ENCODE data around the gene FZD8. TPM values are rescaled to one million over a fixed set of nuclear protein-coding genes. Genes with fewer than 3 reads are reported as not detected.

FZD8 gene
- total and polyA plus RNA-seq, 4 donors, result 0.25 to 5.4 (median 3.0) TPM

DNA sequence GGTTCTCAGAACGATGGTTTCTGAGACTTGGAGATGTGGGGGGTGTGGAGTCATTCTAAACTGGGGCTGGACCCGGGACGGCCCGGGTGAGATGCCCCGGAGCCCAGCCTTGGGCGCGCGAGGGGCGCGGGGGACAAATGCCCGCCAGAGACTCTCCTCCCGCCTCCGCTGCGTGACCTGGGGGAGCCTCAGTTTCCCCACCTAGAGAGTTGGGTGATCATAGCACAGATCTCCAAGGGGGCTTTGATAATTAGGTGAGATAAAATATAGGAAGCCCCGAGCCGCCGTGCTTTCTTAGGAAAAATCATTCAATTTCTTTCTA is 658 bp upstream of the FZD8 start:
- Histone ChIP-seq H3K36me3 (ENCODE audit: control insufficient read depth in 4 of 4, insufficient read depth in 3 of 4, low read depth in 1 of 4, low read length in 3 of 4) (peaks cover 0 to 3% (median 0%) of the 10 kb centered on the region in 4 donors), H3K9ac (ENCODE audit: low read depth in 1 of 2, low read length in 2 of 2) (peak overlapping the region in 1 of 2 donors; percentile 2), H3K27ac (ENCODE audit: low read depth in 1 of 2, low read length in 2 of 2) (peak overlapping the region in 1 of 2 donors; percentile 28), H3K4me1 (ENCODE audit: control insufficient read depth in 4 of 4, insufficient read depth in 4 of 4, low read length in 3 of 4) (peaks cover 11 to 39% (median 26%) of the 10 kb centered on the region in 4 donors), H3K4me3 (ENCODE audit: low read depth in 1 of 3, low read length in 3 of 3) (peak overlapping the region; percentile 72 to 82 (median 79)), H3K27me3 (ENCODE audit: control insufficient read depth in 4 of 4, insufficient read depth in 4 of 4, low read length in 3 of 4) (no peaks in the 10 kb centered on the region), H3K9me3 (ENCODE audit: control insufficient read depth in 4 of 4, low read length in 3 of 4) (no peaks in the 10 kb centered on the region)
- TF ChIP-seq SP1 (IDR thresholded peaks at IDR 0.05), result no peak
- TF ChIP-seq, protein P1, sequence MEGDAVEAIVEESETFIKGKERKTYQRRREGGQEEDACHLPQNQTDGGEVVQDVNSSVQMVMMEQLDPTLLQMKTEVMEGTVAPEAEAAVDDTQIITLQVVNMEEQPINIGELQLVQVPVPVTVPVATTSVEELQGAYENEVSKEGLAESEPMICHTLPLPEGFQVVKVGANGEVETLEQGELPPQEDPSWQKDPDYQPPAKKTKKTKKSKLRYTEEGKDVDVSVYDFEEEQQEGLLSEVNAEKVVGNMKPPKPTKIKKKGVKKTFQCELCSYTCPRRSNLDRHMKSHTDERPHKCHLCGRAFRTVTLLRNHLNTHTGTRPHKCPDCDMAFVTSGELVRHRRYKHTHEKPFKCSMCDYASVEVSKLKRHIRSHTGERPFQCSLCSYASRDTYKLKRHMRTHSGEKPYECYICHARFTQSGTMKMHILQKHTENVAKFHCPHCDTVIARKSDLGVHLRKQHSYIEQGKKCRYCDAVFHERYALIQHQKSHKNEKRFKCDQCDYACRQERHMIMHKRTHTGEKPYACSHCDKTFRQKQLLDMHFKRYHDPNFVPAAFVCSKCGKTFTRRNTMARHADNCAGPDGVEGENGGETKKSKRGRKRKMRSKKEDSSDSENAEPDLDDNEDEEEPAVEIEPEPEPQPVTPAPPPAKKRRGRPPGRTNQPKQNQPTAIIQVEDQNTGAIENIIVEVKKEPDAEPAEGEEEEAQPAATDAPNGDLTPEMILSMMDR (IDR thresholded peaks at IDR 0.05; ENCODE audit: low read depth, low read length, missing input control), result no peak
- no peak for TF ChIP-seq HNF4G (IDR thresholded peaks at IDR 0.05)
- TF ChIP-seq FOXA1 (IDR thresholded peaks at IDR 0.05), result no peak
- no peak for TF ChIP-seq RXRA (IDR thresholded peaks at IDR 0.05)
- no peak for TF ChIP-seq TAF1 (conservative IDR thresholded peaks at IDR 0.05)
- no peak for TF ChIP-seq RAD21 (IDR thresholded peaks at IDR 0.05)
- TF ChIP-seq, protein P2, sequence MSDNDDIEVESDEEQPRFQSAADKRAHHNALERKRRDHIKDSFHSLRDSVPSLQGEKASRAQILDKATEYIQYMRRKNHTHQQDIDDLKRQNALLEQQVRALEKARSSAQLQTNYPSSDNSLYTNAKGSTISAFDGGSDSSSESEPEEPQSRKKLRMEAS (IDR thresholded peaks at IDR 0.05), result no peak
- no peak for TF ChIP-seq HNF4A (conservative IDR thresholded peaks at IDR 0.05)
- no peak for TF ChIP-seq FOXA2 (IDR thresholded peaks at IDR 0.05)
- TF ChIP-seq NR2F2 (IDR thresholded peaks at IDR 0.05), result no peak
- no peak for TF ChIP-seq YY1 (IDR thresholded peaks at IDR 0.05)
- no peak for DNase-seq (ENCODE audit: low spot score)
- WGBS, result 2% methylated on average over 17 of the region's 17 CpGs

DNA sequence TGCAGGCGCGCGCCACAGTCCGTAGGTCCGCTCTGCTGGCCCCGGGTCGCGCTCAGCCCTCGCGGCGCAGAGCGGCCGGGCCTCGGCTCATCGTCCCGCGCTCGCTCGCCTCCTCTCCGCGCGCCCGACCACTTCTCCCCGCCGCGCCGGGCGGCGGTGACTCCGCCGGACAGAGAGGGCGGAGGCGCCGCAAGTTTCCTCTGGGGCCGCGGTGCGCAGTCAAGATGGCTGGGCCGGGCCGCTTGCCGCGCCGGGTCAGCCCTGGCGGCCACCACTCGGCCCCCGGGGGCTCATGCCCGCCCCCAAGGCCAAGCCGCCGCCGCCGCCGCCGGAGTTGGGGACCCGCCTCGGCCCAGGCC is 441 bp downstream of the FZD8 start:
- WGBS, result under 1% methylated on average over 54 of the region's 54 CpGs
- Histone ChIP-seq H3K27ac (ENCODE audit: low read depth in 1 of 2, low read length in 2 of 2) (peak overlapping the region; percentile 63 to 73), H3K27me3 (ENCODE audit: control insufficient read depth in 4 of 4, insufficient read depth in 4 of 4, low read length in 3 of 4) (no peaks in the 10 kb centered on the region), H3K9ac (ENCODE audit: low read depth in 1 of 2, low read length in 2 of 2) (peak overlapping the region in 1 of 2 donors; percentile 27), H3K9me3 (ENCODE audit: control insufficient read depth in 4 of 4, low read length in 3 of 4) (no peaks in the 10 kb centered on the region), H3K4me3 (ENCODE audit: low read depth in 1 of 3, low read length in 3 of 3) (peak overlapping the region in 2 of 3 donors; percentile 76 to 82), H3K36me3 (ENCODE audit: control insufficient read depth in 4 of 4, insufficient read depth in 3 of 4, low read depth in 1 of 4, low read length in 3 of 4) (peaks cover 0 to 3% (median 0%) of the 10 kb centered on the region in 4 donors), H3K4me1 (ENCODE audit: control insufficient read depth in 4 of 4, insufficient read depth in 4 of 4, low read length in 3 of 4) (peaks cover 11 to 39% (median 26%) of the 10 kb centered on the region in 4 donors)
- DNase-seq (ENCODE audit: low spot score), result no peak
- TF ChIP-seq, protein P1 (IDR thresholded peaks at IDR 0.05; ENCODE audit: low read depth, low read length, missing input control), result no peak
- TF ChIP-seq TAF1 (conservative IDR thresholded peaks at IDR 0.05) (no peak), JUND (IDR thresholded peaks at IDR 0.05) (no peak), RAD21 (IDR thresholded peaks at IDR 0.05) (no peak), YY1 (IDR thresholded peaks at IDR 0.05) (no peak), EGR1 (IDR thresholded peaks at IDR 0.05; ENCODE audit: low read depth in 2 of 2) (no peak), HNF4A (conservative IDR thresholded peaks at IDR 0.05) (no peak), NR2F2 (IDR thresholded peaks at IDR 0.05) (no peak), FOXA1 (IDR thresholded peaks at IDR 0.05) (no peak), SP1 (IDR thresholded peaks at IDR 0.05) (no peak), FOXA2 (IDR thresholded peaks at IDR 0.05) (no peak), RXRA (IDR thresholded peaks at IDR 0.05) (no peak), HNF4G (IDR thresholded peaks at IDR 0.05) (no peak)
- TF ChIP-seq, protein P3, sequence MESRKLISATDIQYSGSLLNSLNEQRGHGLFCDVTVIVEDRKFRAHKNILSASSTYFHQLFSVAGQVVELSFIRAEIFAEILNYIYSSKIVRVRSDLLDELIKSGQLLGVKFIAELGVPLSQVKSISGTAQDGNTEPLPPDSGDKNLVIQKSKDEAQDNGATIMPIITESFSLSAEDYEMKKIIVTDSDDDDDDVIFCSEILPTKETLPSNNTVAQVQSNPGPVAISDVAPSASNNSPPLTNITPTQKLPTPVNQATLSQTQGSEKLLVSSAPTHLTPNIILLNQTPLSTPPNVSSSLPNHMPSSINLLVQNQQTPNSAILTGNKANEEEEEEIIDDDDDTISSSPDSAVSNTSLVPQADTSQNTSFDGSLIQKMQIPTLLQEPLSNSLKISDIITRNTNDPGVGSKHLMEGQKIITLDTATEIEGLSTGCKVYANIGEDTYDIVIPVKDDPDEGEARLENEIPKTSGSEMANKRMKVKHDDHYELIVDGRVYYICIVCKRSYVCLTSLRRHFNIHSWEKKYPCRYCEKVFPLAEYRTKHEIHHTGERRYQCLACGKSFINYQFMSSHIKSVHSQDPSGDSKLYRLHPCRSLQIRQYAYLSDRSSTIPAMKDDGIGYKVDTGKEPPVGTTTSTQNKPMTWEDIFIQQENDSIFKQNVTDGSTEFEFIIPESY (IDR thresholded peaks at IDR 0.05), result no peak
- TF ChIP-seq, protein P4, sequence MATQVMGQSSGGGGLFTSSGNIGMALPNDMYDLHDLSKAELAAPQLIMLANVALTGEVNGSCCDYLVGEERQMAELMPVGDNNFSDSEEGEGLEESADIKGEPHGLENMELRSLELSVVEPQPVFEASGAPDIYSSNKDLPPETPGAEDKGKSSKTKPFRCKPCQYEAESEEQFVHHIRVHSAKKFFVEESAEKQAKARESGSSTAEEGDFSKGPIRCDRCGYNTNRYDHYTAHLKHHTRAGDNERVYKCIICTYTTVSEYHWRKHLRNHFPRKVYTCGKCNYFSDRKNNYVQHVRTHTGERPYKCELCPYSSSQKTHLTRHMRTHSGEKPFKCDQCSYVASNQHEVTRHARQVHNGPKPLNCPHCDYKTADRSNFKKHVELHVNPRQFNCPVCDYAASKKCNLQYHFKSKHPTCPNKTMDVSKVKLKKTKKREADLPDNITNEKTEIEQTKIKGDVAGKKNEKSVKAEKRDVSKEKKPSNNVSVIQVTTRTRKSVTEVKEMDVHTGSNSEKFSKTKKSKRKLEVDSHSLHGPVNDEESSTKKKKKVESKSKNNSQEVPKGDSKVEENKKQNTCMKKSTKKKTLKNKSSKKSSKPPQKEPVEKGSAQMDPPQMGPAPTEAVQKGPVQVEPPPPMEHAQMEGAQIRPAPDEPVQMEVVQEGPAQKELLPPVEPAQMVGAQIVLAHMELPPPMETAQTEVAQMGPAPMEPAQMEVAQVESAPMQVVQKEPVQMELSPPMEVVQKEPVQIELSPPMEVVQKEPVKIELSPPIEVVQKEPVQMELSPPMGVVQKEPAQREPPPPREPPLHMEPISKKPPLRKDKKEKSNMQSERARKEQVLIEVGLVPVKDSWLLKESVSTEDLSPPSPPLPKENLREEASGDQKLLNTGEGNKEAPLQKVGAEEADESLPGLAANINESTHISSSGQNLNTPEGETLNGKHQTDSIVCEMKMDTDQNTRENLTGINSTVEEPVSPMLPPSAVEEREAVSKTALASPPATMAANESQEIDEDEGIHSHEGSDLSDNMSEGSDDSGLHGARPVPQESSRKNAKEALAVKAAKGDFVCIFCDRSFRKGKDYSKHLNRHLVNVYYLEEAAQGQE (IDR thresholded peaks at IDR 0.05), result no peak
- TF ChIP-seq, protein P5, sequence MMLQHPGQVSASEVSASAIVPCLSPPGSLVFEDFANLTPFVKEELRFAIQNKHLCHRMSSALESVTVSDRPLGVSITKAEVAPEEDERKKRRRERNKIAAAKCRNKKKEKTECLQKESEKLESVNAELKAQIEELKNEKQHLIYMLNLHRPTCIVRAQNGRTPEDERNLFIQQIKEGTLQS (IDR thresholded peaks at IDR 0.05), result no peak
- TF ChIP-seq, protein P2 (IDR thresholded peaks at IDR 0.05), result no peak

Measured in liver (tissue), 9 donors.